Measurements from ENCODE around the gene SLC25A30.

SLC25A30 gene

GRCh38 chr13:45417790-45418534, at the start of gene SLC25A30:
Gene SLC25A30 (minus strand): TSS chr13:45418373. CDS start chr13:45411425, 6,948 bp downstream.
- peak; percentile 13 for DNase-seq

GRCh38 chr13:45466359-45466758, 48.2 kb upstream of the SLC25A30 start:
- DNase-seq = no peak

- peak; percentile 66 for DNase-seq
These were observed 46.7 kb upstream of the SLC25A30 start, which contains the start of gene COG3 for GRCh38 chr13:45464687-45465453. Gene COG3 (plus strand): TSS chr13:45464939. CDS start chr13:45465037, 98 bp downstream.

GRCh38 chr13:45464141-45464686, 46.0 kb upstream of the SLC25A30 start:
- DNase-seq = no peak

GRCh38 chr13:45456196-45456972, 38.2 kb upstream of the SLC25A30 start:
- no peak for DNase-seq

GRCh38 chr13:45454204-45454603, 36.0 kb upstream of the SLC25A30 start:
- DNase-seq = no peak

- no peak for DNase-seq
These were observed 33.1 kb upstream of the SLC25A30 start for GRCh38 chr13:45451282-45451681.

GRCh38 chr13:45448965-45449559, 30.9 kb upstream of the SLC25A30 start:
- no peak for DNase-seq

- no peak for DNase-seq
These were observed 29.0 kb upstream of the SLC25A30 start for GRCh38 chr13:45447050-45447661.

GRCh38 chr13:45446181-45446580, 28.0 kb upstream of the SLC25A30 start:
- no peak for DNase-seq

GRCh38 chr13:45445053-45445452, 26.9 kb upstream of the SLC25A30 start:
- DNase-seq = no peak

- DNase-seq = no peak
These were observed 23.5 kb upstream of the SLC25A30 start for GRCh38 chr13:45441633-45442032.

GRCh38 chr13:45439781-45440462, 21.7 kb upstream of the SLC25A30 start:
- no peak for DNase-seq

- DNase-seq = no peak
These were observed 20.8 kb upstream of the SLC25A30 start for GRCh38 chr13:45439008-45439407.

GRCh38 chr13:45437947-45438346, 19.8 kb upstream of the SLC25A30 start:
- no peak for DNase-seq

- no peak for DNase-seq
These were observed 18.8 kb upstream of the SLC25A30 start for GRCh38 chr13:45436953-45437352.

GRCh38 chr13:45436332-45436731, 18.2 kb upstream of the SLC25A30 start:
- DNase-seq = no peak

- DNase-seq = no peak
These were observed 16.6 kb upstream of the SLC25A30 start for GRCh38 chr13:45434556-45435371.

- no peak for DNase-seq
These were observed 15.2 kb upstream of the SLC25A30 start for GRCh38 chr13:45433381-45433790.

- DNase-seq = no peak
These were observed 14.7 kb upstream of the SLC25A30 start for GRCh38 chr13:45432737-45433380.
